HCT116 (cell line): ENCODE data around the gene ZDHHC18. TPM values are rescaled to one million over a fixed set of nuclear protein-coding genes. Genes with fewer than 3 reads are reported as not detected.

Source experiments
- ATAC-seq: fragments of 200-7000 bp; cut with Tn5 transposase; 2 replicates; pipeline ENCODE4 v1.9.1; 2020; ENCODE audit warnings: mild to moderate bottlenecking, moderate library complexity
- BruUV-seq: library from RNA; stranded (reverse); fragments of 400-500 nt; replicated peaks from 2 replicates; lab custom pipeline; 2021; lab: Mats Ljungman, UMichigan
- CTCF ChIA-PET: fragments of 300-600 bp; sonication (Branson Sonifier 250); formaldehyde crosslinking; loops from one replicate; lab custom pipeline; 2021; ENCODE audit warnings: antibody characterized with exemption; lab: Charles Lee
- POLR2A ChIA-PET: fragments of 300-600, 350-600 bp; sonication (Branson Sonifier 250); formaldehyde crosslinking; loops from one replicate; lab custom pipeline; 2021; ENCODE audit warnings: antibody characterized with exemption; lab: Charles Lee
- RAD21 ChIA-PET, 2 experiments: fragments of 300-600 bp; sonication (Branson Sonifier 250); formaldehyde crosslinking; loops; one replicate each; lab custom pipeline; 2023; ENCODE audit warnings: low total read pairs in 2 of 2; ENCODE audit not compliant: uncharacterized antibody in 2 of 2, unreplicated experiment in 2 of 2, low non-redundant PET in 1 of 2; lab: Charles Lee
- DNase-seq: peaks from one replicate; pipeline ENCODE4 v3.0.0-alpha.2; 2010; ENCODE audit warnings: low read depth, low spot score
- H2AFZ ChIP-seq: fragments of 200-600 bp; shearing (Covaris generic), sonication (generic); 2 replicates; pipeline ENCODE4 v1.6.1; 2017; ENCODE audit warnings: low read depth, mixed run types, mixed read lengths, antibody characterized with exemption, low read length; ENCODE audit not compliant: poor library complexity, severe bottlenecking
- H3K27ac ChIP-seq: 2 replicates; pipeline ENCODE4 v1.5.1; 2012; ENCODE audit warnings: low read depth, low read length
- H3K27me3 ChIP-seq: fragments of 200-600 bp; sonication (generic); 2 replicates; pipeline ENCODE4 v1.6.1; 2016; ENCODE audit warnings: mixed run types, low read length, mixed read lengths; ENCODE audit not compliant: insufficient read depth
- H3K36me3 ChIP-seq, 2 experiments: fragments of 200-500 bp in 1 of 2; fragments of 200-600 bp in 1 of 2; sonication (Bioruptor generic) in 1 of 2; sonication (generic) in 1 of 2; 2 replicates each; pipeline versions ENCODE4 v1.5.1 to v1.6.1; 2014 to 2016; ENCODE audit warnings: low read length in 2 of 2, inconsistent platforms in 1 of 2, mixed read lengths in 1 of 2, mixed run types in 1 of 2; ENCODE audit not compliant: insufficient read depth in 2 of 2, control insufficient read depth in 1 of 2
- H3K4me1 ChIP-seq, 2 experiments: fragments of 200-600 bp in 1 of 2; sonication (generic) in 1 of 2; 2 replicates each; pipeline versions ENCODE4 v1.5.1 to v1.6.1; 2012 to 2017; ENCODE audit warnings: low read length in 2 of 2, inconsistent platforms in 1 of 2, mild to moderate bottlenecking in 1 of 2, mixed read lengths in 1 of 2, mixed run types in 1 of 2, moderate library complexity in 1 of 2; ENCODE audit not compliant: insufficient read depth in 2 of 2, control insufficient read depth in 1 of 2
- H3K4me2 ChIP-seq: fragments of 200-600 bp; sonication (generic); 2 replicates; pipeline ENCODE4 v1.6.1; 2017; ENCODE audit warnings: mixed run types, low read length, mixed read lengths
- H3K4me3 ChIP-seq, 2 experiments: fragments of 200-600 bp in 1 of 2; sonication (generic) in 1 of 2; replicated peaks in 1 of 2; 2 replicates each; pipeline ENCODE4 v1.5.1; 2011 to 2016; ENCODE audit warnings: low read length in 2 of 2, control low read depth in 1 of 2, low read depth in 1 of 2, mild to moderate bottlenecking in 1 of 2, mixed read lengths in 1 of 2, mixed run types in 1 of 2
- H3K79me2 ChIP-seq: fragments of 200-600 bp; sonication (generic); 2 replicates; pipeline ENCODE4 v1.6.1; 2017; ENCODE audit warnings: mild to moderate bottlenecking, mixed run types, low read length, moderate library complexity, mixed read lengths; ENCODE audit not compliant: insufficient read depth
- H3K9ac ChIP-seq: fragments of 200-600 bp; sonication (generic); 2 replicates; pipeline ENCODE4 v1.6.1; 2016; ENCODE audit warnings: low read length, mixed read lengths
- H3K9me2 ChIP-seq: fragments of 200-600 bp; sonication (generic), shearing (Covaris generic); 2 replicates; pipeline ENCODE4 v1.6.1; 2017; ENCODE audit warnings: mixed run types, mild to moderate bottlenecking, moderate library complexity; ENCODE audit not compliant: insufficient read depth
- H3K9me3 ChIP-seq, 2 experiments: fragments of 200-500 bp in 1 of 2; fragments of 200-600 bp in 1 of 2; sonication (Bioruptor generic) in 1 of 2; sonication (generic) in 1 of 2; 2 replicates each; pipeline ENCODE4 v1.6.1; 2014 to 2017; ENCODE audit warnings: low read length in 2 of 2, mixed read lengths in 2 of 2, inconsistent platforms in 1 of 2, low read depth in 1 of 2, mild to moderate bottlenecking in 1 of 2, mixed run types in 1 of 2, moderate library complexity in 1 of 2; ENCODE audit not compliant: control insufficient read depth in 1 of 2, insufficient read depth in 1 of 2
- H4K20me1 ChIP-seq: fragments of 200-600 bp; sonication (generic), shearing (Covaris generic); 2 replicates; pipeline ENCODE4 v1.6.1; 2017; ENCODE audit warnings: mixed run types, mild to moderate bottlenecking, moderate library complexity; ENCODE audit not compliant: insufficient read depth
- CBX3 ChIP-seq: IDR thresholded peaks from 2 replicates; pipeline ENCODE4 v1.6.1; 2012; ENCODE audit warnings: low read depth
- CEBPB ChIP-seq: IDR thresholded peaks from 2 replicates; pipeline ENCODE4 v1.6.1; 2012; ENCODE audit warnings: low read depth
- CTCF ChIP-seq, 3 experiments: fragments of 200-600 bp in 1 of 3; sonication (generic) in 1 of 3; IDR thresholded peaks in 2 of 3; conservative IDR thresholded peaks in 1 of 3; 2 replicates each; pipeline ENCODE4 v1.5.1; 2012 to 2017; ENCODE audit warnings: low read depth in 2 of 3, low read length in 2 of 3, antibody characterized with exemption in 1 of 3, borderline replicate concordance in 1 of 3, control low read depth in 1 of 3, mild to moderate bottlenecking in 1 of 3, mixed read lengths in 1 of 3, mixed run types in 1 of 3, moderate library complexity in 1 of 3; ENCODE audit not compliant: insufficient read depth in 1 of 3
- EZH2 ChIP-seq: fragments of 200-600 bp; sonication (generic); IDR thresholded peaks from 2 replicates; pipeline ENCODE4 v1.6.1; 2017; ENCODE audit warnings: antibody characterized with exemption, mixed run types
- EZH2phosphoT487 ChIP-seq: fragments of 200-600 bp; IDR thresholded peaks from 2 replicates; pipeline ENCODE4 v1.6.1; 2018; ENCODE audit warnings: antibody characterized with exemption, borderline replicate concordance
- FOSL1 ChIP-seq: IDR thresholded peaks from 2 replicates; pipeline ENCODE4 v1.6.1; 2012; ENCODE audit warnings: low read depth
- MAX ChIP-seq: IDR thresholded peaks from 2 replicates; pipeline ENCODE4 v1.6.1; 2012
- POLR2AphosphoS5 ChIP-seq: IDR thresholded peaks from 2 replicates; pipeline ENCODE4 v1.6.1; 2011; ENCODE audit warnings: mild to moderate bottlenecking, low read depth, low read length, moderate library complexity
- RAD21 ChIP-seq: IDR thresholded peaks from 2 replicates; pipeline ENCODE4 v1.6.1; 2012; ENCODE audit warnings: low read depth, mild to moderate bottlenecking
- REST ChIP-seq: IDR thresholded peaks from 2 replicates; pipeline ENCODE4 v1.6.1; 2012; ENCODE audit warnings: low read depth
- SIN3A ChIP-seq: IDR thresholded peaks from 2 replicates; pipeline ENCODE4 v1.6.1; 2012; ENCODE audit warnings: low read depth
- SP1 ChIP-seq: IDR thresholded peaks from 2 replicates; pipeline ENCODE4 v1.6.1; 2012; ENCODE audit warnings: low read depth
- SRF ChIP-seq: IDR thresholded peaks from 2 replicates; pipeline ENCODE4 v1.6.1; 2012; ENCODE audit warnings: low read depth
- TCF7L2 ChIP-seq: IDR thresholded peaks from 2 replicates; pipeline ENCODE4 v1.7.0; 2011; ENCODE audit warnings: borderline replicate concordance, inconsistent platforms; ENCODE audit not compliant: insufficient read depth, insufficient read length; ENCODE audit errors: extremely low read depth
- ZBTB33 ChIP-seq: IDR thresholded peaks from 2 replicates; pipeline ENCODE4 v1.6.1; 2011; ENCODE audit warnings: mild to moderate bottlenecking, low read length, moderate library complexity; ENCODE audit not compliant: insufficient replicate concordance; ENCODE audit errors: extremely low read depth
- ZFX ChIP-seq: fragments of 450-650 bp; IDR thresholded peaks from 2 replicates; pipeline ENCODE4 v1.6.1; 2017
- ZNF274 ChIP-seq: fragments of 200-500 bp; sonication (Bioruptor generic); IDR thresholded peaks from 2 replicates; pipeline ENCODE4 v1.6.1; 2014; ENCODE audit warnings: mild to moderate bottlenecking, low read depth, low read length, inconsistent platforms
- intact Hi-C: fragments of 100-400 bp; cut with micrococcal nuclease; formaldehyde crosslinking; loops from 2 replicates; pipeline ENCODE4 v1.10.0; 2022
- total RNA-seq: library from RNA; stranded (reverse); gene quantifications from one replicate; pipeline ENCODE4 v1.2.1, GENCODE V29; 2021; ENCODE audit not compliant: unreplicated experiment

ZDHHC18 gene
- total RNA-seq, 1 experiment from 2014 or later, result 24.4 TPM

- H2AFZ ChIP-seq, result no peak within 1 kb of the TSS
- DNase-seq (peak; percentile 51), ATAC-seq (peak; percentile 93)
- peaks cover 43% of the 10 kb centered on the region for H3K79me2 ChIP-seq
- RAD21 ChIA-PET, result interaction anchor here in 1 of 2 experiments (0.8 kb wide), 1 partner anchor 9 kb away, joined by 3 read pairs; no protein-coding TSS in a partner anchor
- H3K4me3 ChIP-seq, result peak within 1 kb of the TSS; percentile 81 to 93
- H3K4me2 ChIP-seq, result peak within 1 kb of the TSS; percentile 99
- POLR2A ChIA-PET, result interaction anchor here (0.9 to 2.3 kb wide), 8 partner anchors 8 to 101 kb away, joined by 3 to 17 read pairs (median 4); partner anchors contain the start of gene GPATCH3
- CTCF ChIA-PET, result interaction anchor here (0.6 to 1.5 kb wide), 5 partner anchors 10 to 351 kb away, joined by 3 to 6 read pairs (median 3); partner anchors contain the start of gene GPATCH3
- no peaks in the 10 kb centered on the region for H3K27me3 ChIP-seq
- no peaks in the 10 kb centered on the region for H3K9me2 ChIP-seq
- H3K9me3 ChIP-seq, result no peaks in the 10 kb centered on the region
- H3K36me3 ChIP-seq, result peaks cover 20 to 49% of the 10 kb centered on the region in 2 experiments
- peaks cover 2% of the 10 kb centered on the region; the same call in 1 of the 2 replicates for H4K20me1 ChIP-seq
- H3K9ac ChIP-seq, result peak within 1 kb of the TSS; percentile 84
- BruUV-seq, result no TSS peak
- peak within 1 kb of the TSS; percentile 86 for H3K27ac ChIP-seq
- intact Hi-C loops, result no loop called here
- peaks cover 4 to 19% of the 10 kb centered on the region in 2 experiments; a peak in 3 of 4 replicates for H3K4me1 ChIP-seq
- peak; percentile 71 for TF ChIP-seq MAX
- no peak for TF ChIP-seq ZBTB33
- TF ChIP-seq CTCF (IDR thresholded peaks at IDR 0.05 in 2 of 3, conservative IDR thresholded peaks at IDR 0.05 in 1 of 3; ENCODE audit: borderline replicate concordance in 1 of 3, insufficient read depth in 1 of 3, low read depth in 2 of 3, low read length in 2 of 3), result no peak
- TF ChIP-seq POLR2AphosphoS5, result peak; percentile 94
- TF ChIP-seq ZFX, result peak; percentile 95
- TF ChIP-seq EZH2phosphoT487, result no peak
- no peak for TF ChIP-seq SIN3A
- no peak for TF ChIP-seq CEBPB
- TF ChIP-seq ZNF274, result no peak
- no peak for TF ChIP-seq SRF
- TF ChIP-seq RAD21, result peak; percentile 5; the same call in 1 of the 2 replicates
- no peak for TF ChIP-seq REST
- TF ChIP-seq CBX3, result peak; percentile 10; the same call in 1 of the 2 replicates
- TF ChIP-seq SP1, result no peak
- no peak for TF ChIP-seq FOSL1
- peak; percentile 7 for TF ChIP-seq TCF7L2
- no peak for TF ChIP-seq EZH2
Observed at GRCh38 chr1:26889551-26890466, 63.3 kb downstream of the ZDHHC18 start, which contains the start of gene GPN2. Gene GPN2, minus strand, starts transcription at chr1:26890283. Its CDS starts 187 bp downstream, at chr1:26890096.
